GM10248 (cell line): ENCODE results near the gene ZC3H4.

Experiments used
- CTCF ChIA-PET: fragments of 300-600 bp; sonication (Branson Sonifier 250); formaldehyde crosslinking; extraction: SDS; loops from one replicate; lab custom pipeline; 2021; ENCODE audit warnings: antibody characterized with exemption; lab: Yijun Ruan, JAX
- POLR2A ChIA-PET: fragments of 350-650 bp; sonication (Branson Sonifier 250); formaldehyde crosslinking; extraction: SDS; loops from one replicate; lab custom pipeline; 2020; ENCODE audit warnings: antibody characterized with exemption; lab: Yijun Ruan, JAX
- DNase-seq: peaks from one replicate; pipeline ENCODE4 v3.0.0; 2012; ENCODE audit errors: extremely low spot score
- TF ChIP-seq, protein P1 (sequence below): IDR thresholded peaks from 2 replicates; pipeline ENCODE4 v1.5.1; 2012; ENCODE audit warnings: mild to moderate bottlenecking, low read depth; ENCODE audit errors: extremely low read depth, missing control alignments, control extremely low read depth

ZC3H4 gene

DNA sequence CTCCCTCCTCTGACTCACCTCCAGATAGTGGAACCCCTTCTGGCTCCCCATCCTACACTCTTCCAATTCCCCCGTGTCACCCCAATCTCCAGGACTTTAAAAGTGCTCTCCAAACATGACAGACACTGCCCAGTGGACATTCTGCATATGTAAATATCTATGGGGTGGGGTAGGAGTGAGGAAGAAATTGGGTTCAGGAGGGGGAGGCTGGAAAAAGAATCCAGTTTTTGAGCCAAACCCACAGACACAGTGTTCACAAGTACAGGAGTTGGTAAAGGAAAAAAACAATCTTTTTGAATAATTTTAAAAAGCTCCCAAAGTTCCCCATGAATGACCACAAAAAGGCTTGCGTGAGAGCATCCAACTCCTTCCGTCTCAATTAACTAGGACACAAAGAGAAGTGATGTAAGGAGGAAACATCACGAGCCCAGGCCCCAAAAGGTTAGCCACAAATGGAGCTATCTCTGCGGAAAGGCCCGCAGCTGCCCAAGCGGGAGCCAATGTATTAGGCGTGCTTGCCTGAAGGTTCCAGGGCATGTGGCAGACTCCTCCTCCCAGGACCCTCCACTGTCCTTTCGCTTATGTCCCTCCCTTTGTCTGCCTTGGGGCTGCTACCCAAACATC is 18.0 kb downstream of the ZC3H4 start:
- TF ChIP-seq, protein P1, sequence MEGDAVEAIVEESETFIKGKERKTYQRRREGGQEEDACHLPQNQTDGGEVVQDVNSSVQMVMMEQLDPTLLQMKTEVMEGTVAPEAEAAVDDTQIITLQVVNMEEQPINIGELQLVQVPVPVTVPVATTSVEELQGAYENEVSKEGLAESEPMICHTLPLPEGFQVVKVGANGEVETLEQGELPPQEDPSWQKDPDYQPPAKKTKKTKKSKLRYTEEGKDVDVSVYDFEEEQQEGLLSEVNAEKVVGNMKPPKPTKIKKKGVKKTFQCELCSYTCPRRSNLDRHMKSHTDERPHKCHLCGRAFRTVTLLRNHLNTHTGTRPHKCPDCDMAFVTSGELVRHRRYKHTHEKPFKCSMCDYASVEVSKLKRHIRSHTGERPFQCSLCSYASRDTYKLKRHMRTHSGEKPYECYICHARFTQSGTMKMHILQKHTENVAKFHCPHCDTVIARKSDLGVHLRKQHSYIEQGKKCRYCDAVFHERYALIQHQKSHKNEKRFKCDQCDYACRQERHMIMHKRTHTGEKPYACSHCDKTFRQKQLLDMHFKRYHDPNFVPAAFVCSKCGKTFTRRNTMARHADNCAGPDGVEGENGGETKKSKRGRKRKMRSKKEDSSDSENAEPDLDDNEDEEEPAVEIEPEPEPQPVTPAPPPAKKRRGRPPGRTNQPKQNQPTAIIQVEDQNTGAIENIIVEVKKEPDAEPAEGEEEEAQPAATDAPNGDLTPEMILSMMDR, result no peak
- ChIA-PET CTCF (interaction anchor here (0.8 to 8.0 kb wide), 9 partner anchors 11 to 83 kb away, joined by 3 to 56 read pairs (median 4); partner anchors contain the start of genes SAE1 and ZC3H4), POLR2A (interaction anchor here (0.8 to 1.4 kb wide), 4 partner anchors 10 to 130 kb away, joined by 3 to 10 read pairs (median 4); partner anchors contain the start of gene ZC3H4)
- DNase-seq, result no peak

DNA sequence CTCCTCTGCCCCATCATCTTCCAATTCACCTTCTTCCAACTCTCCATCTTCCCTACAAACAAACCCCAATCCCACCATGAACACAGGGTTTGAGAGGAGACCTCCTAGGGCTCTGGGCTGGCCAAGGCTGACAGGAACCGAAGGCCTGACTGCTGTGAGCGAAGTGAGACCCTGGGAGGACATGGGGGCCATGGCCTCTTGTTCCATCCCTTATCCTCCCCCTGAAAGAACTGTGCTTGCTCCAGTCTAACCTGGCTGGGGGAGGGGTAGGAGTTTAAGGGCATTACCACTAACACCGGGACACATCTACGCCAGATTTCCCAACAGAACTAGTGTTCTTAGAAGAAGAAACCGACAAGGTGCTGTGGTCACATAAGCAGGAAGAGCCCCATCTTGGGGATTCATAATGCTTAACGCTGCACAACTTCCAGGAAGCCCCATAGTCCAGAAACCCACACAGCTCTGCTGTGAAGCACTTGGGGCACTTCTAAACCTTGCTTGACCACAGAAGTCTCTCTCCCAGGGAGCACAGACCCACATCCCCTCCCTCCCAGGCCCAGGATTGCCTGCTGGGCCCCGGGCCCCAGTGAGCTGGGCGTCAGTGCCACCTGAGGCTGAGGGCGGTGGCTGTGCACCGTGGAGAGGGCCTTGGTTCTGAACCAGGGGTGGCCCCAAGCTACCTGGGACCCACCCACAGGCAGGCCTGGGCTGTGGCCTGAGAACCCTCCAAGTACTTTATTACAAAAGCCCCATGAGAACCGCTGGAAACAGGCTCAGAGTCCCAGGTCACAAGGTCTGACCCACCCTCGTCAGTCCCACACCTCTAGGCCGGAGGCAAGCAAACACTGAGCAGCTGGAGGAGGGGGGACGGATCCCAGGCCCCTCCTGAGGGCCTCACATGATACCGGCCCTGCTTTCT is 18.8 kb downstream of the ZC3H4 start:
- CTCF ChIA-PET, result interaction anchor here (0.9 to 8.0 kb wide), 7 partner anchors 14 to 82 kb away, joined by 3 to 56 read pairs (median 5); partner anchors contain the start of gene ZC3H4
- TF ChIP-seq, protein P1, result no peak
- peak; percentile 69 for DNase-seq
- POLR2A ChIA-PET, result interaction anchor here (0.8 to 1.4 kb wide), 4 partner anchors 11 to 131 kb away, joined by 3 to 10 read pairs (median 4); partner anchors contain the start of gene ZC3H4

DNA sequence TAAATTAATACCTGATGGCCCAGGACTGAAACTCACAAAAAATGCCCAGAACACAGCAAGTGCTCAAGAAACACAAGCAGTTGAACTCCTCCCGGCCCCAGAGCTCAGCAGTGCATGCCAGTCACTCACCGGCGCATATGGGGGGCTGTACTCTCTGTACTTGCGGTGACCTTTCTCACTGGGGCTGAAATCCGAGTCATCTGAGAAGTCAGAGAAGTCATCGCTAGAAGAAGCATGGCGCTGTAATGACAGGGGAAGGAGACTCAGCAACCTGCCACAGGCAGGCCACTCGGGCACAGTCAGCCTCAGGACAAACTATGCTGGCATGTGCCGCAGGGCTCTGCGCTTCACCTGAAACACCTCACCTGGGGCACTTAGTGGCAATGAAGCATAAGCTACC is 19.7 kb downstream of the ZC3H4 start:
- POLR2A ChIA-PET, result interaction anchor here (0.6 to 1.8 kb wide), 4 partner anchors 12 to 56 kb away, joined by 3 to 20 read pairs (median 4); partner anchors contain the start of genes SAE1 and ZC3H4
- peak; percentile 85 for DNase-seq
- TF ChIP-seq, protein P1, result no peak
- CTCF ChIA-PET, result interaction anchor here (1.0 to 8.0 kb wide), 8 partner anchors 9 to 150 kb away, joined by 3 to 56 read pairs (median 4); partner anchors contain the start of gene ZC3H4

DNA sequence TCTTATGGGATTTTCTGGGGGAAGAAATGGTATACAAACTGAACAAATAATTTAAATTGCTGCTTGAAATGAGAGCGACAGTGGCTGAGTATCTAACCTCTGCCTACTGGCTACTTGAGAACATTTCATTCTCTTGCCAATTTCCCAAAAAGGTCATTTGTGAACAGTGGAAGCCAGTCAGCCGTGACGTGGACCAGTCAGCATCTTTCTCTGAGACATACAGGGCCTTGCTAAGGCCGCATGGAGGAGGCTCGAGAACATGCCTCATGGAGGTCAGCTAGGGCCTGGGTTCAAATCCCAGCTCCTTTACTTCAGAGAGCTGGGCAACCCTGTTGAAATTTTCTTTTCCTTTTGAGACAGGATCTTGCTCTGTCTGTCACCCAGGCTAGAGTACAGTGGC is 20.3 kb downstream of the ZC3H4 start:
- TF ChIP-seq, protein P1, result no peak
- POLR2A ChIA-PET, result interaction anchor here (0.6 to 1.8 kb wide), 4 partner anchors 13 to 56 kb away, joined by 3 to 20 read pairs (median 4); partner anchors contain the start of genes SAE1 and ZC3H4
- CTCF ChIA-PET, result interaction anchor here (1.0 to 8.0 kb wide), 8 partner anchors 10 to 151 kb away, joined by 3 to 56 read pairs (median 4); partner anchors contain the start of gene ZC3H4
- no peak for DNase-seq

DNA sequence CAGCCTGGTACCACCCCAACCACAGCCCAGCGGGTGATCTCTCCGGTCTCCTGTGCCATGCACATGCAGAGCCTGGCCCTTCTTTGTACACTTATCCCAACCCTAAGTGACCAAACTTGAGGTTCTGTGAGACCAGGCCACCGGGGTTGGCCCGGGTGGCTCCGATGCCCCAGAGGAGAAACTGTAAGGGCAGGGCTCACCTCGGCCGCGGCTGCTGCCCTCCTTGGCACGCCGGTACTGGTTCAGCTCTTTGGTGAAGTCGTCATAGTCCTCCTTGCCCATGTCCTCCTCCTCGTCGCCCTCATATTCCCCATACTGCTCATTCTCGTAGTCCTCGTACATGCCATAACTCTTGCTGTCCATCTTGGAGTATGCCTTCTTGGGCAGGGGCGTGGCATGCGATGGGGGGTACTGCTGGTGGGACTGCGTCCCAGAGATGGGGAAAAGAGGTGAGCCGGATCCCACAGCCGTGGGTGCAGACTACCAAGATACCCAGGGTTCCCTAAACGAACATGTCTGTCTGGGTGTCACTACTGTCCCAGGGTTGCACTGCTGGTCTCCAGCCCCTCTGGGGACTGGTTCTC is 23.7 kb downstream of the ZC3H4 start:
- TF ChIP-seq, protein P1, result no peak
- ChIA-PET POLR2A (no interaction called here), CTCF (interaction anchor here (2.9 kb wide), 1 partner anchor 10 kb away, joined by 8 read pairs; no protein-coding TSS in a partner anchor)
- no peak for DNase-seq
